HG02642 (cell line): ENCODE results near the gene TLX2.

Experiments
- ATAC-seq: cut with Tn5 transposase; IDR thresholded peaks from one replicate; pipeline ENCODE4 v1.9.1; 2021; ENCODE audit warnings: mild to moderate bottlenecking; ENCODE audit not compliant: unreplicated experiment, poor library complexity

Gene TLX2

DNA sequence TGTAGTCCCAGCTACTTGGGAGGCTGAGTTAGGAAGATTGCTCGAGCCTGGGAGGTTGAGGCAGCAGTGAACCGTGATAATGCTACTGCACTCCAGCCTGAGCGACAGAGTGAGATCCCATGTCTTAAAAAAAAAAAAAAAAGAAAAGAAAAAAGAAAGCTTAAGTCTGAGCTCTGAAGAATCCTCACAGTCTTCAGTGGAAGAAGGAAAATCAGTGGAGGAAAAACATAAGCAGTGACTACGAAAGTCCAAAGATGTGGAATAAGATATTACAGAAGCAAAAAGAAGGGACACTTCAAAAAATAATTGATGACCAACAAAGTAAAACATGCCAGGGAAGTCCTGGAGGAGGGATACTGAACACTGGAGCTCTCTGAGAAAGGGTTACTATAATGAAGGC is 4.0 kb upstream of the TLX2 start:
- ATAC-seq: no peak

DNA sequence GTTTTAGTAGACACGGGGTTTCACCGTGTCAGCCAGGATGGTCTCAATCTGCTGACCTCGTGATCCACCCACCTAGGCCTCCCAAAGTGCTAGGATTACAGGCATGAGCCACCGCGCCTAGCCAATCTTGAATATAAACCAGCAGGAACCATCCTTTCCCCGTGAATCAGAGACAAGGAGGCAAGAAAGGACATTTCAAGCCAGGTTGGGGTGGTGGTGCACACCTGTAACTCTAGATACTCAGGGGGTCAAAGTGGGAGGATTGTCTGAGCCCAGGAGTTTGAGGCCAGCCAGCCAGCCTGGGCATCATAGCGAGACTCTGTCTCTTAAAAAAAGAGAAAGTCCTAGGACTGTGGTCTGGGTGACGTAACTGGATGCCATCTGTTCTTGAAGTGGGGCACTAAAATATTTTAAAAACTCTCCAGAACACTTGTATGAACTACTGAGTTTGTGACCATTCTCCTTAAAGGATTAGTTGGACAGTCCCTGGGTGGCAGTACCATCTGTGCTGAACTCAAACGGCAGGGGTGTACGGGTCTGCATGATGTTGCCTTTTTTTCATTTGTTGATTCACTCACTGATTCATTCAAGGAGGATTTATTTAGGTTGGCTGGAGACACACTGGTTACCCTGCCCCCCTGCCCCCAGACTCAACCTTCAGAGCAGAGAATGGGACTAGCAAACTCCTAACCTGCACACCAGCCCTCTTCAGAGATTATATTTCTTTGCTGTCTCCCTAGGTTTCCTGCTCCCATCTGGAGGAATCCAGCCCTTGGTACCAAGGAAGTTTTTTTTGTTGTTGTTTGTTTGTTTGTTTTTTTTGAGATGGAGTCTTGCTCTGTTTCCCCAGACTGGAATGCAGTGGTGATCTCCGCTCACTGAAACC is 2.9 kb upstream of the TLX2 start:
- ATAC-seq: no peak

DNA sequence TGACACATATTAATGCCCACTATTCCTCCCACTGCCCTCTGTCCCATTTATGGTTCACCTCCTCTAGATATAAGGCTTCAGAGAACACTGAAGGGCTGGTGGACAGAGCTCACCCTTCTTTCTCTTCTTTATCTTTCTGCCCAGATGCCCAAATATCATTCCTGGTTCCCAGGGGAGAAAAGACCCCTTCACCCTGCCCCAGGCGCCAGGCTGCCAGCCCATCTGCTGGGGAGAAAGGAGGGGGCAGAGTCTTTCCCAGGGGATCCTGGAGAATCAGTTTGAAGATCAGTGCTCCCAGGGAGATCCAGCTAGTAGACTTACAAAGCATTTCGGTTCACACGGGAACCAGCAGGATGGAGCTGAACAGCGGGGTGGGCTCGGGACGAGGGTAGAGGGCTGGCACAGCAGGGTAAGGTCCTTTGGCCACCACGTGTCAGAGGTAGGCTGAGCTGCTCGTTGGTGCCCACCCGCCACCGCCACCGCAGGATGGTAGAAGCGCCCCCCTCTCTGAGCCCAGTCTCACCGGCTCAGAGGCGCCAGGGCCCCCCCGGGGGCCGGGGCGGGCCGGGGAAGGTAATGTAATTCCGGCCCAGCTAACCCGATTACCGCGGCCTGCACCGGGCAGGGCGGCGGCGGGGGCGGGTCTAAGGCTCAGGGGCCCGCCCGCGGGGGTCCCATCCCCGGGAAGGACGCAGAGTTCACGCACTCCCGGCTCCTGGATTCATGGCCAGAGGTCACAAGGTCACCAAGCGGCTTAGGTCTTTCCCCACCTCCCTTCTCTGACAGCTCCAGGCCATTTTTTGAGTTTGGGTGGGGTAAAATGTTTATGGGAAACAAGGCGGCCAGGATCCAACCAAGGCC is 1.3 kb upstream of the TLX2 start:
- ATAC-seq: no peak

DNA sequence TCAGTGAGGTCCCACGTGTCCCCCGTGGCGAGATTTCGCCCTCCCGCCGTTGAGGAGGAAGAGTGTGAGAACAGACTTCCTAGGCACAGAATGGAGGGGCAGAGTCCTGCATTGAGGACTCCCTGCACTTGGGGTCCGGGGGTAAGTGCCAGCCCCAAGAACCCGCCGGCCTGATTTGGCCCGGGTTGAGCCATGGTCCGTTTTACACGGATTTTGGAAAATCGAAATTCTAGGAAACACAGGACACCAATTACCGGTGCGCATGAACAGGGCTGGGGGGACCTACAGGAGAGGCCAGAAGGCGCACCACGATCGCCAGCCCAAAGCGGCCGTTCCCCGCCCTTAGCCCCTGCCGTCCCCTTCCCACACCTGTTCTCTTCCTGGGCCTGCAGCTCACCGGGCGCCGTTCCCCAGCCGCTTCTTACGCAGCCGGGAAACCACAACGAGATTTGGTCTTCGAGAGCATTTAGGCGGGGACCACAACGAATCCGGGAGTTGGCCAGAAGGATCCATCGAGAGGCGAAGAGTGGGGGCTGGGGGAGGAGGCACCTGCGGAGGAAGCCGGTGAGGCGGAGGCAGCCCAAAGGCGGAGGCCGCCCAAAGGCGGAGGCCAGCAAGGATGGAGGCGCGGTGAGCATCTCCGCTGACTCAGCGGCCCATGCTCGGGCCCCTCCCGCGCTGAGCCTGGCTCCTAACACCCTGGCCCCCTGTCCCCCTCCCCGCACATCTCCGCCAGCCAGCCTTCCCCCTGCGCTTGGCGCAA is 464 bp upstream of the TLX2 start:
- no peak for ATAC-seq

DNA sequence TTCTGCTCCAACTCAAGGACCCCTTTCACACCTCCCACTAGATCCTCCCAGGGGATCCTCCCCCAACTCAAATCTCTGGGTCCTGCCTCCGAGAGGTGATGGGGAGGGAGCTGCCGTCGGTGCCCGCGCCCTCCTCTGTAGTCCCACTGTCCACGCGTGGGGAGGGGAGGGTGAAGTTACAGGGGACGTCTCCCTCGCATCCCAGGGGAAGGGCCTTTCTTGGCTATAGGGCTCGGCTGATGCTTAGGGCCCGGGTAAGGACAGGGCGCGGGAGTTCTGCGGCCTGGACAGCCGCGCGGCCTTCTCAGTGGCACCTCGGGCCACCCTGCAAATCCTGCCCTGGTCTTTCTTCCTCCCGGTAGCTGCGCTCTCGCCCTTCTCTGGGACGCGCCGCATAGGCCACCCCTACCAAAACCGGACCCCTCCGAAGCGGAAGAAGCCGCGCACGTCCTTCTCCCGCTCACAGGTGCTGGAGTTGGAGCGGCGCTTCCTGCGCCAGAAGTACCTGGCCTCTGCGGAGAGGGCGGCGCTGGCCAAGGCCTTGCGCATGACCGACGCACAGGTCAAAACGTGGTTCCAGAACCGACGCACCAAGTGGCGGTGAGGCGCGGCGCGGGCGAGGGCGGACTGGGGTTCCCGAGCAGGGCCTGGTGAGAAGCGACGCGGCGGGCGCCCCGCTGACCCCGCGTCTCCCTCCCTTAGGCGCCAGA is 1.2 kb downstream of the TLX2 start:
- no peak for ATAC-seq

DNA sequence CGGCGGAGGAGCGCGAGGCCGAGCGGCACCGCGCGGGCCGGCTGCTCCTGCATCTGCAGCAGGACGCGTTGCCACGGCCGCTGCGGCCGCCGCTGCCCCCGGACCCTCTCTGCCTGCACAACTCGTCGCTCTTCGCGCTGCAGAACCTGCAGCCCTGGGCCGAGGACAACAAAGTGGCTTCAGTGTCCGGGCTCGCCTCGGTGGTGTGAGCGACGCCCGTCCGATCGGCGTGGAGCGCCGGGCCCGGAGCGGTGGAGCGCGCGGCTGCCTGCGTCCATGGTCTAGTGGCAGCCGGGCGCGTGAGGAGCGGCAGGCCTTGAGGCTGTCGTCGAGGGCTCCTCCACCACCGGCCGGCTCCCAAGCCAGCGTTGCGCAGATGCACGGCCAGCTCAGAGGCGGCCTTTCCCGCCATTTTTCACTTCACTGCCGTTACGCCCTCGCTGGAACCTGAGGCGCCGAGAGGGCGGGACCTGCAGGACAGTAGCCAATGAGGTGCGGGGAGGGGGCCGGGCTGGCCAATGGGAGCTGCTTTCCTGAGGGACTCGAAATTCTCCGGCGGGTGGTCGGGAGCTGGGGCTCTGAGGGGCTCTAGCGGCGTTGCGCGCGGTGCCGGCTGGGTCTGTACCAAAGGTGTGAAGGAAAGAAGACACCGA is 1.9 kb downstream of the TLX2 start:
- peak; percentile 59 for ATAC-seq

DNA sequence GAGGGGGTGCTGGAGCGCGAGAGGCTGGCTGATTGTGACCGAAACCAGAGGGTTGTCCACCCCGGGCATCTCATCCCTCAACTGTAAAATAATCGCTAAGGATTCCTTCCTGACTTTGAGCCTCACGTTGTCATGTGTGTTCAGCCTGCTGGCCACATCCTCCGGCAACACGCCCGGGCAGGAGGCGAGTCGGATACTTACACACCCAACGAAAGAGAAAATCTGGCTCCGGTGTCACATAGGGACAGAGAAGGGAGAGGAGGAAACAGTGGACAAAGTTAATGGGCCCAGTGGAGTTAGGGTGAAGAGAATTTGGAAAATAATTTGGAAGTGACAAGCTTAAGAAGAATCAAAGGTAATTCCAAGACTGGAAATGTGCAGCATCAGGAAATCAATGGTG is 2.4 kb downstream of the TLX2 start:
- no peak for ATAC-seq

DNA sequence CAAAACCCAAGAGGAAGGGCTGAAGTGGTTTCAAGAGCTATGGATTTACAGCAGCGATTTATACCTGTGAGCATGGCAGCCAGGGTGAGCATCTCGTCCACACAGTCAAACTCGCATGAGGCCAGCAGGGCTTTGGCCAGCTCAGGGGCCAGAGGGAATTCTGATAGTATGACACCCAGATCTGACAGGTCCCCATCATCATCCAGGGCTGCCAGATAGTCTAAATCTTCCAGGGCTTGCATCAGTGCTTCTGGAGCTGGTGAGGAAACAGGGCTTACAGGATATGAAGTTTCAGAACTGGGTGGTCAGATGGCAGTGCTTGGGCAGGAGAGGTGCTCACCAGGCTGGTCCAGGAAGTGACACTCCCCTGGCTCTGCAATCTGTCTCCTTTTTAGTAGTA is 8.3 kb downstream of the TLX2 start:
- no peak for ATAC-seq

DNA sequence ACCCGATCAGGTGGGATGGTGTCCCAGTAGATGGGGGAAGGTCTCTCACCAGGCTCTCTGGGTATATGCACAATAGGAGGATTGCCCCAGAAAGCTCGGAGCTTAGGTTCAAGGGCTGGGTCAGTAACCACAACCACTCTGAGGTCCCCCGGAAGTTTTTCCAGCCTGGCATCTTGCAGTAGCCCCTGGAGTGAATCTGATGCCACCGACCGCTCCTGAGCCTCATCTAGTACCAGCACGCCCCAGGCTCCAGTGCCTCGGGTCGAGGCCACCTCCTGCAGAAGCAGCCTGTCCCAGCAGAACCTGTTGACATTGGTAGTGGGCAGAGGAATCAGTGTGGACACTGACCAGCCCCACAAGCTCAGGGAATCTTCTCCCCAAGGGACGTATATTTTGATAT is 9.8 kb downstream of the TLX2 start:
- ATAC-seq: no peak

DNA sequence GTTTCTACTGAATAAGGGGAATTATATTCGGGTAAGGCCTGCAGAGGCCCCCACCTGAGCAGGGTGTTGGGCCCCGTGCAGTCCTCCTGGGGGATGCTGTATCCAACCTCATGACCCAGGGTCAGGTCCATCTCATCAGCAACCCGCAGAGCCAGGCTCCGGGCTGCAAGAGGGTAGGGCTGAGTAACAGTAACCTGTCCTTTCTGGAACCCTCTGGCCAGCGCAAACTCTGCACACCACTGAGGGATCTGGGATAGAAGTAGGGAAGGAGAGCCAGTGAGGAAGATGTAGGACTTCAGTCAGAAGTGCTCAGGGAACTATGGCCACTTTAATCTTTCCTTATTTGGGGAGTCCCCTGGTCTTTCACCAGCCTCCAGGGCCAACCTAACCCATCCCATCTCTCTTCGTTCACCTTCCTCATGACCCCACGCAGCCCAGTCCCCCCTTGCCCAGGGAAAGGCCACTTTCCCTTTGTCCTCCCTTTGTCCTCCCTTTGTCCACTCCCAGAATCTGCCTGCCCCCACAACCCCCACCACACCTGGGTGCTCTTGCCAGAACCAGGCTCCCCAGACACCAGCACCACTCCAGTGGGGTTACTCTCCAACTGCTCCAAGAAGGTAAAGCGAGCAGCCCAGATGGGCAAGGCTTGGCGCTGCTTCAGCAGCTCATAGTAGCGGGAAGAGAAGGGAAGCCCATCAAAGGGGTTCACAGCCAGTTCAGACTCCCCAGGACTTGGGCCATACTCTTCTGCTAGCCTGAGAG is 10.9 kb downstream of the TLX2 start:
- no peak for ATAC-seq

DNA sequence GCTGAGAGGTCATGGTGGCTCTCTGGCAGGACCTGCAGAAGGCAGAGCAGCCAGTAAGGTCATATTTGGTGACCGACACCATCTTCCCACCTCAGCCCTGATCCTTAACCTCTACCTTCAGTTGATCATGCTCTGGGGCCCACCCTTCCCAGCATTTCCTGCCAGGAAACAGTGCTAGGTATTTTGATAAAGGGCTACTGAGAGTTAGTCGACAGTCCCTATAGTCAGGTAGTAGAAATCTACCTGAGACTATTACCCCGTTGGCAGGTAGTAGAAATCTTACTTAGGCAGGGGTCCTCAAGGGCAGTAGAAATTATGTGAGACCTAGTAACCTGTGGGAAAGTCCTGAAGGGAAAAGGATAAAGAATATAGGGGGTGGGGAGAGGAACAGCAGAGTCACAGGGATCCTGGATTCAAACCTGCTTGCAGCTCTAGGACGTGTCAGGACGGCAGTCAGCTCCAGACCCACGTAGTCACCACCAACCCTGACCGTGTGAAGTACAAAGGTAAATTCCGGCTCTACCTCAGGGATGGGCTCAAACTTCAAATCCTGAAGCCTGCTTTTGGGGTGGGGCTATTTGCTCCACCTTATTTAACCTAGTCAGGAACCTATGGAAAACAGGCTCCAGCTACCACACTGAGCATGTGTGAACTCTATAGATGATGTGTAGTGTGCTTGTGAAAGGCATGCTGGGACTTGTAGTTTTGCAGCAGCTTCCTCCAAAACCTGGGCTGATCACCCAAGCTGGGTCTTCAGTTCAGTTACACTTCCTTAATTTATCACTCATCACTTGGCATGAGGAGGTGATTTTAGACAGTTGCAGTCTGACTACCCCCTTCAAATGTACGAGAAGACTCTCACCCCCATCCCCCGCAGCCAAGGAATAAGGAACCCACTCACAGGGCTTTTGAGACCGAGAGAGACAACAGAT is 11.7 kb downstream of the TLX2 start, which contains the start of gene DQX1:
DQX1 (minus strand) TSS at position 515 of the 932 bp plus-strand sequence; CDS start at position 13, 502 bp downstream.
- ATAC-seq: no peak

DNA sequence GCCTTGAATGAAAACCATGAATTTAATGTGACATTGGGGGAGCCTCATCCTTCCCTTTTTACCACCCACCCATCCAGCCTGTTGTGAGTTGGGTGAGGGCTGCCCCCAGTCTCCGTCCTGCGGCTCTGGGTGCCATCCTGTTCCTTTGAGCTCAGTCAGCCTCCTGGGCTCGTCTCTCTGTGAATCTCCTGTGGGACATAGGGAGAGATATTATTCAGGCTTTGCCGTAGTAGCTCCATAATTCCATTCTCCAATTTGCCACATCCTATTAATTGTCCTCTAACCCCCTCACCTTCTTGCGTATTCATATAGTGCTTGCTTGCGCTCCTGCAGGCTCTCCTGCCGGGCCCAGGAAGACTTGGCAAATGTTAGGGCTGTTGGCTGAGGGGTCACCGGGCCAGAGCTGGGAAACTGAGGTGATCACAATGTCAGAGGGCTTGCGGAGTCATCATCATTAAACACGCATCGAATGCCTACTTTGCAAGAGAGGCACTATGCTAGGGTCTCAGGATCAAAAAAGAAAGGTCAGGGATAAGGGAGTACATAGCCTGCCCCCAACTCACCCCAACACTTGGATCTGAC is 12.5 kb downstream of the TLX2 start:
- no peak for ATAC-seq

DNA sequence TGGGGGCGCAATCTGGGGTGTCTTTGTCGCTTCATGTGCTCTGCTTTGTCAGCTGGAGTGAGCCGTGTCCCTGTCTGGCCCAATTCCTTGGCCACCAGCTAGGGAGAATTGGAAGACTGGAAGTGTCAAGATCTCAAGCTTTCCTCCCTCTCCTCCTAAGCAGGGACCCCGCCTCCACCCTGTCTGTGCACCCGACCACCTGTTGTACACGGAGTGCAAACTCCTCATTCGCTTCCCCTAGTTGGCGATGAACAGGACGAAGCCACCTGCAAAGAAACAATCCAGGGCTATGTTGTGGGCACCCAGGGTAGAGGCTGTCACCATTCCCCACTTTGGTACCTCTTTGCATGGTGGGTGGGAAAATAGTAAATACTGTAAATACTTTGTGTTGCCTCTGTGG is 13.5 kb downstream of the TLX2 start:
- no peak for ATAC-seq

DNA sequence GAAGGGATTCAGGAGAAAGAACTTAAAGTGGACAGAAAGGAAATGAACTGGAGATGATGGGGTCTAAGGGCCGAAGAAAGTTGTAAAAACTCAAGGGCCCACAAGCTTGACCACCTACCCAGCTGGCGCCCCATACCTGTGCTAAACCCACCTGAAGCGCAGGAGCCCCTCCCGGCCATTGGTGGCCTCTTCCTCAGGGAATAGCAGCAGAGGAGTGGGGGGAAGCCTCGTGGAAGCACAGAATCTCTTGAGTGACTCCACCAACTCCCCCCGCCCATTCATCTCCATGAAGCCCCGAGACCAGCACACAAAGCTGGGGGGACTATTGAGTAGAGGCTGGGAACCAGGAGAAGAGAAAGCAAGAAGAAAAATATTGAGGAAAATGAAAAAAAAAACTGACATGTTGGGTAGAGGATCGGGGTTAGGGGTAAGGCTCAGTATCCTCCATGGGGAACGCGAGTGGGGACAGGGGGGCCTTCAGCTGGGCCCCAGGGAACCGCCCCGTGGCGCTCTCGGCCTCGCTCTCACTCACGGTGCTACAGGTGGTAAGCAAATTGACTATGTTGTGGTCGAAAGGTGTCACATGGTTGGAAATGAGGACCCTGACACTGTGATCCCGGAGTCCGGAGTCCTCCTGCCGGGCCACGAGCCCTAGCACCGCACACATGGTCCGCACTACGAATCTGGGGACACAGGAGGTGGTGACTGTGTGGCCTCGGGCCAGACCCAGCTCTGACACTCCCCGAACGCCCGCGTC is 14.5 kb downstream of the TLX2 start:
- ATAC-seq: peak; percentile 14

DNA sequence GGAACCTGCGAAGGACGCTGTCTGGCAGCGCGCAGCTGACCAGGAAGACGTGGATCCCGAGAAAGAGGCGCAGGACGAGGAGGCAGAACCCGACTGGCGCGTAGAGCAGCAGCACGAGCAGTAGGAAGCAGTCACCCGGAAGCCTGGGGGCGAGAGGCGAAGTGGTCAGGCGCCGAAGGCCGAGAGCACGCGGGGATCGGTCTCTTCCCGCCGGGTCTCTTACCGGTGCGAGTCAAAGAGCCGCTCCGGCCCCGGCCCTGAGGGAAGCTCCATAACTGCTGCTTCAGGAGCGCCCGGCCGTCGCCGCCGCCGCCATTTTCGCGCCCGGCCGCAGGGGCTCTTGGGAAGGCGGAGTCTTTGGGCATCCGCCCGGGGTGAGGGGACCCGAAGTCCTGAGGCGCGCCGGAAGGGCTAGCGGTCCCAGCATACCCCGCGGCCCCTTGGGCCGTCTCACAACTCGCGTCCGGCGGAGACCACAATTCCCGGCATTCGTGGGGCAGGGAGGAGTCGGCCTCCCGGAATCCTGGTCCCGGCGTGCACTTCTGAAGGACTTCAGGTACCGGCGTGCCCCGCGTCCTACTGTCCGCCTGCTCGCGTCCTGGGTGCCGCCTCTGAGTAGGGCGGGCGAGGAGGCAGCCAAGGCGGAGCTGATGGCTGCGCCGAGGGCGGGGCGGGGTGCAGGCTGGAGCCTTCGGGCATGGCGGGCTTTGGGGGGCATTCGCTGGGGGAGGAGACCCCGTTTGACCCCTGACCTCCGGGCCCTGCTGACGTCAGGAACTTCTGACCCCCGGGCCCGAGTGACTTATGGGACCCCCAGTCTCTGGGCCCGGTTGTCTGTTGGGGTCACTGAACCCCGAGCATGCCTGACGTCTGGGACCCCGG is 15.3 kb downstream of the TLX2 start, which contains the start of the genes AUP1 and HTRA2:
AUP1 (minus strand) TSS at position 350 of the 882 bp plus-strand sequence; CDS start at position 273, 77 bp downstream.
HTRA2 (plus strand) TSS at position 577 of the 882 bp plus-strand sequence; CDS start at position 651, 74 bp downstream.
- ATAC-seq: peak; percentile 81
